B cell (primary cell): ENCODE data around the gene EPB41L4A. TPM values are rescaled to one million over a fixed set of nuclear protein-coding genes. Genes with fewer than 3 reads are reported as not detected.

ENCODE experiments used
- ATAC-seq: fragments of 200-7000 bp; cut with Tn5 transposase; one replicate; pipeline ENCODE4 v1.10.0; 2021; ENCODE audit warnings: low read depth, mild to moderate bottlenecking, moderate number of reproducible peaks, moderate library complexity
- CTCF ChIA-PET: fragments of 350-600 bp; sonication (Branson Sonifier 250); formaldehyde crosslinking; loops from one replicate; lab custom pipeline; 2021; ENCODE audit warnings: antibody characterized with exemption, inconsistent platforms; lab: Charles Lee
- POLR2A ChIA-PET: fragments of 350-600 bp; sonication (Branson Sonifier 250); formaldehyde crosslinking; loops from one replicate; lab custom pipeline; 2021; ENCODE audit warnings: antibody characterized with exemption; lab: Charles Lee
- DNase-seq: peaks from one replicate; pipeline ENCODE4 v3.0.0; 2013
- H2AFZ ChIP-seq: 2 replicates; pipeline ENCODE4 v1.6.1; 2012; ENCODE audit warnings: mild to moderate bottlenecking, low read depth, low read length; ENCODE audit not compliant: insufficient read depth, poor library complexity, severe bottlenecking
- H3K27ac ChIP-seq, 2 donors: 1 replicate in 1 of 2; 2 replicates in 1 of 2; pipeline ENCODE4 v1.5.1; 2012 to 2013; ENCODE audit warnings: low read length in 2 of 2, mild to moderate bottlenecking in 2 of 2, moderate library complexity in 1 of 2
- H3K27me3 ChIP-seq, 4 experiments: fragments of 200-600 bp in 1 of 4; sonication (generic) in 1 of 4; replicated peaks in 1 of 4; 1 replicate in 2 of 4; 2 replicates in 2 of 4; pipeline versions ENCODE4 v1.6.1 to v1.7.0; 2013 to 2016; ENCODE audit warnings: low read length in 3 of 4, mild to moderate bottlenecking in 2 of 4, mixed read lengths in 1 of 4, moderate library complexity in 1 of 4; ENCODE audit not compliant: insufficient read depth in 4 of 4, control insufficient read depth in 3 of 4; ENCODE audit errors: control extremely low read depth in 1 of 4
- H3K36me3 ChIP-seq, 2 experiments: replicated peaks in 1 of 2; 1 replicate in 1 of 2; 2 replicates in 1 of 2; pipeline versions ENCODE4 v1.6.1 to v1.7.1; 2013; ENCODE audit warnings: low read length in 1 of 2; ENCODE audit not compliant: insufficient read depth in 2 of 2, control insufficient read depth in 1 of 2; ENCODE audit errors: control extremely low read depth in 1 of 2, extremely low read depth in 1 of 2
- H3K4me1 ChIP-seq, 2 donors: fragments of 200-600 bp in 1 of 2; sonication (generic) in 1 of 2; 1 replicate in 1 of 2; 2 replicates in 1 of 2; pipeline versions ENCODE4 v1.5.1 to v1.6.1; 2013 to 2017; ENCODE audit warnings: low read length in 2 of 2; ENCODE audit not compliant: control insufficient read depth in 2 of 2, insufficient read depth in 2 of 2
- H3K4me2 ChIP-seq: replicated peaks from 2 replicates; pipeline ENCODE3; 2012; ENCODE audit warnings: mild to moderate bottlenecking, low read depth, low read length; ENCODE audit not compliant: poor library complexity, severe bottlenecking
- H3K4me3 ChIP-seq, 5 experiments: fragments of 200-600 bp in 1 of 5; sonication (generic) in 1 of 5; 1 replicate in 3 of 5; 2 replicates in 2 of 5; pipeline versions ENCODE4 v1.5.1 to v1.7.0; 2011 to 2016; ENCODE audit warnings: low read length in 4 of 5, mild to moderate bottlenecking in 4 of 5, low read depth in 2 of 5, control low read depth in 1 of 5, moderate library complexity in 1 of 5; ENCODE audit not compliant: insufficient read depth in 1 of 5; ENCODE audit errors: control extremely low read depth in 1 of 5, extremely low read depth in 1 of 5
- H3K79me2 ChIP-seq: fragments of 200-600 bp; sonication (generic); one replicate; pipeline ENCODE4 v1.6.0; 2016; ENCODE audit warnings: low read length; ENCODE audit not compliant: control insufficient read depth, insufficient read depth
- H3K9ac ChIP-seq: fragments of 200-600 bp; sonication (generic); 2 replicates; pipeline ENCODE4 v1.6.1; 2017; ENCODE audit warnings: mild to moderate bottlenecking, low read length, moderate library complexity
- H3K9me3 ChIP-seq, 3 donors: one replicate each; pipeline versions ENCODE4 v1.6.1 to v1.7.1; 2013; ENCODE audit warnings: low read length in 2 of 3; ENCODE audit not compliant: control insufficient read depth in 2 of 3, insufficient read depth in 1 of 3; ENCODE audit errors: control extremely low read depth in 1 of 3
- H4K20me1 ChIP-seq: 2 replicates; pipeline ENCODE4 v1.6.0; 2012; ENCODE audit warnings: mild to moderate bottlenecking, low read length; ENCODE audit not compliant: insufficient read depth, control insufficient read depth, poor library complexity, severe bottlenecking
- H3K27ac Mint-ChIP-seq: one replicate; pipeline ENCODE4 v1.8.0; 2021; ENCODE audit warnings: mixed read lengths
- H3K27me3 Mint-ChIP-seq: one replicate; pipeline ENCODE4 v1.8.0; 2021; ENCODE audit warnings: mixed read lengths
- H3K4me1 Mint-ChIP-seq: one replicate; pipeline ENCODE4 v1.8.0; 2021; ENCODE audit warnings: mixed read lengths
- H3K4me3 Mint-ChIP-seq: one replicate; pipeline ENCODE4 v1.8.0; 2021; ENCODE audit warnings: mixed read lengths
- H3K9me3 Mint-ChIP-seq: one replicate; pipeline ENCODE4 v1.8.0; 2022; ENCODE audit warnings: mixed read lengths; ENCODE audit not compliant: insufficient read depth
- CTCF ChIP-seq: fragments of 200-600 bp; IDR thresholded peaks from one replicate; pipeline ENCODE4 v1.8.0; 2022; ENCODE audit warnings: antibody characterized with exemption, mild to moderate bottlenecking
- EZH2 ChIP-seq: IDR thresholded peaks from 2 replicates; pipeline ENCODE4 v1.6.1; 2012; ENCODE audit warnings: borderline replicate concordance, low read depth, mild to moderate bottlenecking, moderate library complexity, low read length; ENCODE audit not compliant: insufficient read depth, poor library complexity, severe bottlenecking
- WGBS: methylation state at CpG from one replicate; pipeline ENCODE4 v1.1.5; 2013; ENCODE audit warnings: missing lambda C conversion rate; ENCODE audit not compliant: insufficient coverage; 5-methylcytosine and 5-hydroxymethylcytosine counted together
- intact Hi-C: fragments of 100-400 bp; cut with micrococcal nuclease; formaldehyde crosslinking; loops from one replicate; pipeline ENCODE4 v1.10.0; 2022
- polyA plus RNA-seq: library from polyadenylated mRNA; depleted of rRNA; stranded (reverse); fragments of >200 nt; gene quantifications from 2 replicates; pipeline ENCODE4 v1.2.3, GENCODE V29; 2012
- total RNA-seq, 2 donors: library from RNA; stranded (reverse); fragments of 120-200 nt in 1 of 2; gene quantifications; 1 replicate in 1 of 2; 2 replicates in 1 of 2; pipeline versions ENCODE4 v1.2.3 to v1.2.4, GENCODE V29; 2013 to 2022

The EPB41L4A gene
- total and polyA plus RNA-seq, 2 donors (not counting 1 experiment from before 2014, with no cell fraction given) = 1.8 to 12.9 TPM

- CTCF ChIA-PET = no interaction called here
- H3K27ac Mint-ChIP-seq = no peak overlapping the region
- WGBS = no CpG with 5 or more reads among the region's 3 CpGs
Measured at GRCh38 chr5:112119508-112119907, 299.6 kb downstream of the EPB41L4A start.

DNA sequence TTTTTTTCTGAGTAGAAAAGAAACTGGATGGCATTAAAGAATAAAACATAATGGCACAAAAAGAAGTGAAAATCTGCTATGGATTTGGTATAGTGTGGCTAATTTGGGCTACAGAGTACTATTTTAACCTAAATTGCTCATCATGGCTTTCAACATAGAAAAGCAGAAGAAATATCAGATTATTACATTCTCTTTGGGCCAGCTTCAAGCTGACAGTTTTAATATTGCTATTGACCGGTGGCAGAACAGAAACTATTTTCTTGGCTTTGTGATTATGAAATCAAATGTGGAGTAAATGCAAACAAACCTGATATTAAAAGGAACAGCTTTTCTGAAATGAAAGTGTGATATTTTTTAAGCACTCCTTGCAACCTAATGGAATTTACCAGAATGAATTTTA is 301.5 kb downstream of the EPB41L4A start:
- ChIA-PET CTCF (no interaction called here), POLR2A (no interaction called here)
- Mint-ChIP-seq H3K9me3 (peaks cover 3% of the 10 kb centered on the region), H3K27ac (no peak overlapping the region), H3K4me3 (no peak overlapping the region), H3K27me3 (peaks cover 11% of the 10 kb centered on the region), H3K4me1 (no peaks in the 10 kb centered on the region)
- Histone ChIP-seq H3K27ac (no peak overlapping the region), H3K9me3 (peaks cover 0 to 5% (median 0%) of the 10 kb centered on the region in 3 donors), H3K4me3 (no peak overlapping the region), H3K36me3 (no peaks in the 10 kb centered on the region), H3K27me3 (peaks cover 0 to 2% (median 0%) of the 10 kb centered on the region in 4 experiments), H3K9ac (no peak overlapping the region), H4K20me1 (no peaks in the 10 kb centered on the region), H3K4me1 (no peaks in the 10 kb centered on the region), H3K79me2 (no peaks in the 10 kb centered on the region), H3K4me2 (no peak overlapping the region), H2AFZ (no peak overlapping the region)
- TF ChIP-seq EZH2 = no peak
- TF ChIP-seq CTCF = no peak
- ATAC-seq (no peak), DNase-seq (no peak)
- 100% methylated on average over 1 of the region's 1 CpG for WGBS
- intact Hi-C loops = no loop called here

More at GRCh38 chr5:112119508-112119907, 299.6 kb downstream of the EPB41L4A start:
- Histone ChIP-seq H4K20me1 (no peaks in the 10 kb centered on the region), H2AFZ (no peak overlapping the region), H3K79me2 (no peaks in the 10 kb centered on the region), H3K4me2 (no peak overlapping the region), H3K9me3 (peaks cover 0 to 5% (median 0%) of the 10 kb centered on the region in 3 donors), H3K4me3 (no peak overlapping the region), H3K9ac (no peak overlapping the region), H3K36me3 (no peaks in the 10 kb centered on the region), H3K4me1 (no peaks in the 10 kb centered on the region), H3K27me3 (peaks cover 0 to 2% (median 0%) of the 10 kb centered on the region in 4 experiments), H3K27ac (no peak overlapping the region)
- Mint-ChIP-seq H3K4me3 (no peak overlapping the region), H3K9me3 (peaks cover 3% of the 10 kb centered on the region), H3K27me3 (peaks cover 15% of the 10 kb centered on the region), H3K4me1 (no peaks in the 10 kb centered on the region)
- POLR2A ChIA-PET = no interaction called here
- ATAC-seq = no peak
- DNase-seq = no peak
- TF ChIP-seq EZH2 = no peak
- no peak for TF ChIP-seq CTCF
- intact Hi-C loops = no loop called here
